Stimulated activated CD4-positive, alpha-beta T cell treated with anti-CD3 and anti-CD28 coated beads, Interleukin-1b, Interleukin-23, amount 100 ng/mL, for 1 hour (primary cell): Measurements from ENCODE around the gene CACNB4.
"Not testable (repeated sequence)": the region's sequence is repeated elsewhere in the genome, so short reads cannot be mapped to it uniquely, and the experiment has no call there.

Experiments used
- DNase-seq, 2 donors: peaks; one replicate each; pipeline ENCODE4 v3.0.0-alpha.2; 2020; ENCODE audit warnings: low read depth in 2 of 2

Gene CACNB4

DNA sequence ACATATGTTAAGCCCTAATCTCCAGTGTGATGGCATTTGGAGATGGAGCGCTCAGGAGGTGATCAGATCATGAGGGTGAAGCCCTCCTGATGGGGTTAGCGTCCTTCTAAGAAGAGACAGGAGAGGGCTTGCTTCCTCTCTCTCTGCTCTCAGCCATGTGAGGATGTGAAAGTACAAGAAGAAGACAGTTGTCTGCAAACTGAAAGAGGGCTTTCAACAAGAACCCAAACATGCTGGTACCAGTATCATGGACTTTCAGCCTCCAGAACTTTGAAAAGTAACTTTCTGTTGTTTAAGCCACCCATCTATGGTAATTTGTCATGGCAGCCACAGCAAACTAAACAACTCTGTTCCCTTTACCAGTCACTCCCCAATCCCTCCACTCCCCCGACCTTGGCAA, 47.4 kb downstream of the CACNB4 start:
- no peak for DNase-seq

DNA sequence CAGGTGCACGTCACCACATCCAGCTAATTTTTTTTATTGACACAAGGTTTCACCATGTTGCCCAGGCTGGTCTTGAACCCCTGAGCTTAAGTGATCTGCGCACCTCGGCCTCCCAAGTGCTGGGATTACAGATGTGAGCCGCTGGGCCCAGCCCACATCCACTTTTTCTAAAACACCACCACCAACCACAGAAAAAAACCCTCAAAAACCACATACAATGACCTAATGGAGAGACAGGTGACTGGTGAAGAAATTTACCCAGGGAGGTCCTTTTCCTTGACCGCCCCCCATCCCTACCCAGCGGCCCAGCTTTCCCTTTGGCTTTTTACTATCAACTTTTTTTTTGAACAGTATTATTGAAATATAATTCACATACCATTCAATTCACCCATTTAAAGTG, 47.9 kb downstream of the CACNB4 start:
- DNase-seq, result no peak

DNA sequence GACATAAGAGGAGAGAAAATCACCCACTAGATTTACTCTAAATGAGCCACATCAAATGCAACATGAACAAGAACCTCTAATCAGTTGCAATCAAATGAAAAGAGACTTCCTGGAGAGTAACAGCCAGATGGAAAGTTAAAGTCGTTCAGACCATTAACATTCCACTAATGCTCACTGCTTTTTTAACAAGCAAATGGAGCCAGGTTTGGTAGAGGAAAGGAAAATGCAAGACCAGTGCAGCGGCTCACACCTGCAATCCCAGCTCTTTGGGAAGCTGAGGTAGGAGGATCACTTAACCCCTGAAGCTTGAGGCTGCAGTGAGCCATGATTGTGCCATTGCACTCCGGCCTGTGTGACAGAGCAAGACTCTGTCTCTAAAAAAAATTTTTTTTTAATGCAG, 48.5 kb downstream of the CACNB4 start:
- DNase-seq, result no peak

DNA sequence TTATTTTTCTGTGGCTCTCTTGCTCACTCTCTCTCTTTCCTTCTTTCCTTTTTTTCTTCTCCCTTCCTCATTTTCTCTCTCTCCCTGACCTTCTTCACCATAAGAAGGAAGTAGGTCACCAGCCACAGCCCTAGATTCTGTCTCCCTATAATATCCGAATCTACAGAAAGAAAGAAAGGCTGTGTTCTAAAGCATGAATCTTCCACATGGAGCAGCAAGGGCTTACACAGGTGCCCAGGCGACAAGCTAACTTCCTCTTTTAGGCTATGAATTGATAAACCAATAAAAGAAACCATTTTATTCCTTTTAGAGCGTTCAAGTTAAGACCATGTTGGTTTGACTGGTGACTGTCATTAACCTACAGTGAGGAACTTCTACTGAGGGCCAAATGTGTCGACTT, 49.3 kb downstream of the CACNB4 start:
- no peak for DNase-seq

DNA sequence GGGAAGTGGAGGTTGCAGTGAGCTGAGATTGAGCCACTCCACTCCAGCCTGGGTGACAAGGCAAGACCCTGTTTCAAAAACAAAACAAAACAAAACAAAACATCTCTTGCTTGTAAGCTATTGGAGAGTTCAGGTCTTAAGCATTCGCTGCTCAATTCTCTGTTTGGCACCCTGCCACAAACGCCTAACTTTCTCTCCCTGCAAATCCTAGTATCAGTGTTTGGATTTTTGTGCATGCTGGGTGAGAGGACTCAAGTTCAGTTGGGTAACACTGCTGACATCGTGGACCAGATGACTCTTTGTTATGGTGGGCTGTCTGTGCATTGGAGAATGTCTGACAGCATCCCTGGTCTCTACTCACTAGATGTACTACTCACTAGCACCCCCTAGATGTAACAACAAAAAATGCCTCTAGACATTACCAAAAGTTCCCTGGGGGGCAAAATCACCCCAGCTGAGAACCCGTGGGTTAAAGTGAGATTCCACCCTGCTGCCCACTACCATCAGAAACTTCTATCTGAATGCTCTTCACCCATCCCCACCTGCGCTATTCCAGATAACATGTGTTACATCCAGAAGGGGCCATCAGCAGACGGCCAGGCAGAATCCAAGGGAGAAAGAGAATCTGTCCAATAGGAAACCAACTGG, 50.9 kb downstream of the CACNB4 start:
- no peak for DNase-seq

DNA sequence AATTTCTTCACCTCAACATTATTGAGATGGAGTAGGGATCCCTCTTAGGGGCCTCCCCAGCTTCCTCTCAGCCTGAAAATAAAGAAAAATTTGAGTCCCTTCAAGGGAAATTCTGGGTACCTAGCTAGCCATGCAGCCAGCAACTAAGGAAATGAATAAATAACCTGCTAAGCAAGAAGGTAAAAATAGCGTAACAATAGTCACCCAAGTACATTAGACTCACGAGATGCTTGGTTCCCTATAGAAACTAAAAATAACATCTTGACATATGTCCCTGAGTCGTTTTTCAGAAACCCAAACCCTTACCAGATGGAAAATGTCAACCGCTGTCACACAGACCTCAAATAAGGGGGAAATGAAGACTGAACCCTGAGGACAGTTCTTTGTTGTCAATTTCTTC, 51.9 kb downstream of the CACNB4 start:
- DNase-seq, result no peak

DNA sequence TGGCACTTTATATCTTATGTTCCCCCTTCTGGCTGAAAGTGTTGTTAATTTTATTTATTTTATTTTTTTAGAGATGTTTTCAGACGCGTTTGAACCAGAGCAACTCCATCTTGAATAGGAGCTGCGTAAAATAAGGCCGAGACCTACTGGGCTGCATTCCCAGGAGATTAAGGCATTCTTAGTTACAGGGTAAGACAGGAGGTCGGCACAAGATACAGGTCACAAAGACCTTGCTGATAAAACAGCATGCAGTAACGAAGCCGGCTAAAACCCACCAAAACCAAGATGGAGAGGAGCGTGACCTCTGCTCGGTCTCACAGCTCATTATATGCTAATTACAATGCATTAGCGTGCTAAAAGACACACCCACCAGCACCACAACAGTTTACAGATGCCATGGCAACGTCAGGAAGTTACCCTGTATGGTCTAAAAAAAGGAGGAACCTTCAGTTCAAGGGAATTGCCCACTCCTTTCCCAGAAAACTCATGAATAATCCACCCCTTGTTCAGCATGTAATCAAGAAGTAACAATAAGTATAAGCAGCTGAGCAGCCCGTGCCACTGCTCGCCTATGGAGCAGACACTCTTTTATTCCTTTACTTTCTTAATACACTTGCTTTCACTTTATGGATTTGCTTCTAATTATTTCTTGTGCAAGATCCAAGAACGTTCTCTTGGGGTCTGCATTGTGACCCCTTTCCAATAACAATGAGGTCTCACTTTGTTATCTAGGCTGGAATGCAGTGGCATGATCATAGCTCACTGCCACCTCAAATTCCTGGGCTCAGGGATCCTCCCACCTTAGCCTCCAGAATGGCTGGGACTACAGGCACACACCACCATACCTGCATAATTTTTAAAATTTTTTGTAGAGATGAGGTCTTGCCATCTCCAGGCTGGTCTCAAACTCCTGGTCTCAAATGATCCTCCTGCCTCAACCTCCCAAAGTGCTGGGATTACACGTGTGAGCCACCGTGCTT, 55.9 kb downstream of the CACNB4 start:
- no peak for DNase-seq

DNA sequence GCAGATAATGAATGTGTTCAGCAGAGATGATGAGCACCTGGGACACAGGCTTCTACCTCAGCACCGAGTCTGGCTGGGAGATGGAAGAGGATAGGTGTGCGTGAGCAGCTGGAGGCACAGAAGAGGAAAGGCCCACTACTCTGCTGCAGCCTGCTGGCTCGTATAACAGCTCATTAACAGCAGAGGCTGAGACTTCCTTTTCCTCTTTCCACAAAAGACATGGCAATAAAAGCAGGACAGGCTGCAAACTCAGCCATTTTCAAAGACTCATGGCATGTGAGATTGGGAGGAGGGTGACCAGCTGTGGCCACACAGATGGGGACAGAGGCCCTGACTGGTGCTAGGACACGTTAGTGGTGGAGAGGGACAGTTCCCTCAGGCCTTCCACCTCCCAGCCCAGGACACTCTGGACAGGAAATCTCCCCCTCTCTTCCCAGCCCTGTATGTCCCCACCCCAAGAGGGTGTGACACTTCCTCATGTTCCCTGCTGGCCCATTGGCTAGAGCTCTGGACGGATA, 60.3 kb downstream of the CACNB4 start:
- no peak for DNase-seq

DNA sequence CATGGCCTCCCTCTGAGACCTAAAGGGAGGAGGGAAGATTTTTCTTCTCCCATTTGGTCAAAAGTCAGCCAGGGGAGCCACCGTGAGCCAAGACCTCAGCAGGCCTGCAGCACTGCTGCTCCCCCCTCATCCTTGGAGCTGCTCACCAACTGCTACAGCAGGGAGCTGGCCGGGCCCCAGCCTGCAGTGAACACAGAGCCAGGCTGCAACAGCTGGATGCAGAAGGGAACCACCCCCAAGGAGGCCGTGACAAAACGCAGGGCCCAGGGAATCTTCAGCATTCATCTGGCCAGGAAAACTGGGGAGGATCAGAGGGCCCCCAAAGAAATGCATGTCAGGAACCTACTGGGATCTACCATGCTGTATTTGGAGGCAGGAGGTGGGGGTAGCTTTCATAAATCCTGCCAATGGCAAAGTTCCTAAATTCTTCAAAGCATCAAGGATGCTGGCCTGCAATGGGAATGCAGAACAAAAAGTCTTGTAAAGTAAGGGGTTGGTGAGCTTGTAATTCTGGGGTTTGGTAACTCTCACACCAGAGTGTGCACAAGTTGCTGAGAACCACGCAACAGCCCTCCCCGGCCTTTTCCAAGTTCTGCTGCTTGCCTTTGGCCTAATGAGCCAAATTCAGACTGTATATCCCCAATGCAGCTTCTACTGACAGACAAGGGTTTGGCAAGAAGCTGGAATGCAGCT, 61.0 kb downstream of the CACNB4 start:
- no peak for DNase-seq

DNA sequence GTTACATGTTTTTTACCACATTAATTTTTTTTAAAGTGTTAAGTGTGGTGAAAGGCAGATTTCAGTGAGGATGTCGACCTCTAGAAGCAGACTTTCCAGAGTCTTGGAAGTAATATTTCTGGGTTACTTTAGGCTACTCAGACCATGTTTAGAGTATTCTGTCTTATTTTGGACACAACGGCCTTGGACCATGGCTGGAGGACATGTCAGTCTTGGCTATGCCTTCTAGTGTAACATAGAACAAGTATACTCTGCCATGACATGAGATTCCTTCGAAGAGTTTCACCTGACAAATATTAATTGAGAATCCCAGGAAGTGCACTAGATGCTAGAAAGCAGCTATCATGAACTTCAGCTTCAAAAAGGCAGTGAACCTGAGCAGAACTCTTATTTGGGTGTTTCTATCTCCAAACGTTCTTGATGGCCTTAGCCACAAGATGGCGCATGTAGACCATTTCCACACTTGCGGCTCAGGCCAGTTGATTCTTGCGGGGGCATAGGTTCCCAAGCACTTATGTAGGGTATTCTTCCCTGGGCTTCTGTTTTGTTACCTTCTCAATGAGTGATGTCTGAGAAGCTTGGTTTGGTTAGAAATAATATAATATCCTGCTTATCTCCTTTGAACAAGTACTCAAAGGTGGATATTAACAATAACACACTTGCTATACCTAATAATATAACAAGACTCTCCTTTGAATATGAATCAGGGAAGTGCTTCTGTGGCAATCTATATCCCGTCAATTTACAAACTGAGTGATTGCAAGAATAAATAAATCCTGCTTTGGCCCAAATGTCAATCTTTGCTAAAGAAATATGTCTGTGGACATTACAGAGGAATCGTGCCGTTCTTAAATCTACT, 62.0 kb downstream of the CACNB4 start:
- peak in 1 of 2 donors; percentile 30 for DNase-seq

DNA sequence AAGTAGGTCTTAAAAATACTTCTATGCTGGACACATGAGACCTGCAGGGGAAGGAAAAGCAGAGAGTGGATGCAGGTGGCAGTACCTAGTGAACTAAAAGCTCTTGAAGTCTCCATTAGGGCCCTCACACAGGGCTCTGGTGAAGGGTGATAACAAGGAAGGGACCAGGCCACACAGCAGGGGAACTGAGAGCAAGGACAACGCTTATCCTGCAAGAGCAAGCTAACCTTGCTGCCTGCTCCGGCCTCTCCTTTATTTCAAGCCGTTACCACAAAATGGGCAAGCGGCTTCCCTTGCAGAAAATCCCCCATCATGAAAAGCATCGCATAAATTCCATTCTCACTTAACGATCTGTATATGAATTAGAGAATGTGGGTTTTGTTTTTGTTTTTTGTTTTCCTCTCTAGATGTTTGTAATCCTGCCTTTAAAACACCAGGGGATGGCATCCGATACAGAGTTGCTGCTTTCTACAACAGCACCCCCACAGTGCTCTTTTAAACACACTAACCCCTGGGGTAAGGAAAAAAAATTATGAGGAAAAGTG, 64.5 kb downstream of the CACNB4 start:
- no peak for DNase-seq

DNA sequence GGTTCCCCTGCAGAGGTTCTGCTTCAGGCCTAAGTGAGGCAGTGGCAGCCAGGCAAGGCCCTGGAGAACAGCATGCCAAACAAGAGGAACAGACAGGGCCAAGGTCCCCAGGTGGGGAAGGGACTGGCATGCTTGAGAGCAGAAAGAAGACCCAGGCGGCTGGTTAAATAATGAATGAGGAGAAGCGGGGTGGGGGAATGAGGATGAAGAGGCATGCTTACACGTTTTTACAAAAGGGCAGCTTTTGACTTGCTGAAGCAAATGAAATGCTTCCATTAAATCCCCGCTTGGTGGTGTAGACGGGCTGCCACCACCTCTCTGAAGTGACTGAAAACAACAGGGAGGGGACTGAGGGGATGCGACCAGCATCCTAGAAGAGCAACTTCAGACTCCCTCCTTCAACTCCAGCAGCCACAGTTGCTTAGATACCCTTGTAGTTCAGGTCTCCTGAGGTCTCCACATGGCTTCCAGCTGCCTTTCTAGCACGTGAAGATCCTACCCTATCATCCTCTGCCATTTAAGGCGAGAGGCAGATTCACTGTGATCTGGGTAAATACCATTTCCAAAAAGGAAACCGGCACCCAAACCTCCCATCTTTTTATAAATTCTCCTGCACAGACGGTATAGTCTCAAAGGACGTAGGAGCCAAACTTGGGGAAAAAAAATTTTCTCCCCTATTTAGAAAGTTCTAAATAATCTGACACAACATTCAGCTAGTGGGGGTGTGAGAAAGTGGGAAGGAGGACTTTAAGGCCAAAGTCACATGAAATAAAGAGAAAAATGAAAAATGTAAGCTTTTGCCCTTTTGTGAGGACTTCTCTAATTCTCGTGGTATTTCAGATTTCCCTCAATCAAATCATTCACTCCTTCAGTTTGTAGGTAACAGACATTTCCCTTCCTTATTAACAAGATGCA, 65.6 kb downstream of the CACNB4 start:
- DNase-seq, result no peak

DNA sequence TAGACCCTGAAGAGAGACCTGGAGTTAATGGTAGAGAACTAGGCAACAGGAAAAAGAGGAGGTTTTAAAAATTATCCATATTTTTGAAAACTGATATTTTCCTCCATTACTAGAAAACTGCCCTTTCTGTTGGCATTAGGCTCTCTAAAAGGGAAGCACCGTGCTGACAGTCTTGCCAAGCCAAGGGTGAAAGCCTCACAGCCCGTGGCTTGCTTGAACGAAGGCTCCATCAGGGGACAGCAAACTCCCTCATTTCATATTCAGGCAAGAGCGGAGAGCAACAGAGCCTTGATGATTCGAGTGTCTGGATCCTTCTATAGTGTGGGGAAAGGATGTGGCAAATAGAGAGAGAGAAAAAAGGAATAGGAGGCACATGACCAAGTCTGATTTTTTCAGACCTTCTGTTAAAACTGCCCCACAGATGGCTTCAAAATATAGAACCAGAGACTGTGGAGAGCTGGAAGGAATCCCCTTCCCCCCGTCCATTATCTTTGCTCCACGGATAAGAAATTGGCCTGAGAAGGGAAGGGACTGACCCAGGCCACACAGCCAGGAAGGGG, 67.0 kb downstream of the CACNB4 start:
- DNase-seq, result no peak

DNA sequence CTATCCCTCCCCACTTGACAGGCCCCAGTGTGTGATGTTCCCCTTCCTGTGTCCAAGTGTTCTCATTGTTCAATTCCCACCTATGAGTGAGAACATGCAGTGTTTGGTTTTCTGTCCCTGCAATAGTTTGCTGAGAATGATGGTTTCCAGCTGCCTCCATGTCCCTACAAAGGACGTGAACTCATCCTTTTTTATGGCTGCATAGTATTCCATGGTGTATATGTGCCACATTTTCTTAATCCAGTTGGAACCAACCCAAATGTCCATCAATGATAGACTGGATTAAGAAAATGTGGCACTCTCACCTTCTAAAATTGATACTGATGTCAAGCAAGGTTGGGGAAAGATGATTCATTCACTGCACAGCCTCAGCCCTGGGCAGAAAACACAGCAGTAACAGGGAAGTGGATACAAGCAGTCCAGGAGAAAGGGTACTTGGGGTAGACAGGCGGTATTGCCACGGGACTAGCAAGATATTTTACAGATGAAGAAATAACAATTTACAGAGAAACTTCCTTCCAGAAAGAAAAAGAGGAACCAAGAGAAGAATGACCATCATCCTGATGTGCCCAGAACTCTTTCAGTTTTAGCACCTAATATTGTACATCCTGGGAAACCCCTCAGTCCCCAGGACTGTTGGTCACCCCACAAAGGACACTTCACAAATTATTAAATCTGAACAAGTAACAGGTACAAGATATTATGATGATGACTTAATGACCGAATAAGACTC, 68.1 kb downstream of the CACNB4 start:
- DNase-seq, result not testable (repeated sequence)

DNA sequence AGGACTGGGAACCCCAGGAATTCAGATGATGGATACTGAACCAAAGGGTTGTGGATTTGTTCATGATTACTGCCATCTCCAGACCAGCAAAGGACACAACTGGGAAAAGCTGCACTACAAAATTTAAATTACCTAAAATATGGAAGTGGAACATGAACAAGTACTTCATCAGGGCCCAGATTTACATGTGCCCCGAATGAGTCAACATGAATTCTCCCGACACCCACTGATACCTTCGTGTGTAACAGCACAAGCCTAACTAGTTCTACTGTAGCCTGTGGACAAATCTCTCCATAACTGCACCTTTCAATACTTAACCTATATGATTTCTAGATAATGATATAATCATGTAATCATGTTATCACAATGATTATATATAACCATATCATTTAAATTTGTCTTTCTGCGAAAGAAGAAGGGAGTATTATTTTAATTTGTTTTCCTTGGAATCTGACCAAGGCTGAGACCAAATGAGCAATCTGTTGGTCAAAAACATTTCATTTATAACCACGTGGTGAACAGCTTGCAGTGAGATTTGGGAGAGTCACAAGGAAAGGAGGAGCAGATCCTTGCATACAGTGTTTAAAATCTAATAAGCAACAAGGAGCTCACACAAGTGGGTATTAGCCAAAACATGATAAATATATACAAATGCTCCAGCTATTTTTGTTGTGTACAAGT, 70.5 kb downstream of the CACNB4 start:
- DNase-seq, result no peak

DNA sequence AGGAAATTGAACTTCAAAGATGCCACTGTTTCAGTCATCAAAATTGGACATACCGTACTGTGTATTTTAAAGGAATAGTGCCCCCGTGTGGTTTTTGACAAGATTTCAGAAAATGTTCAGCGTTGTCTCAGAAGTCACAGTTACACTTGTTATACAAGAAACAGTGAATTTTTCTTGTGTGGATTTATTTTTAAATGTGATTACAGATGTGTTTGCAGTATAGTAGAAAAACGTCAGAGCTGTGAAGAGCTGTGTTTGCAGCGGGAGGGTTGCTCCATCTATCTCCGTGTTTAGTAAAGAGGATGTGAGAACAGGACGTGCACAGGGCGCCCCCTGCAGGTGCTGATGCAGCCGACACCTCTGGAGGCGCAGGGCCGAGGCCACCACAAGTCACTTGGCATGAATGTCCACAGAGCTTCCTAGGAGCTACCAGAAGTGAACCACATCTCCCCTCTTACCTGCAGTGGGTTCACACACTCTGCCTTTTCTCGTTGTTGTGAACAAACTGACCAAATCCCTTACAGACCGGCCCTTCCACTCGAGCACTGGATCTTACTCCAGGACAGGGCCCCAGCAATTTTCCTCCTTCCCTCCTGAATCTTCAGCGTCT, 73.1 kb downstream of the CACNB4 start:
- peak; percentile 47 to 65 for DNase-seq

DNA sequence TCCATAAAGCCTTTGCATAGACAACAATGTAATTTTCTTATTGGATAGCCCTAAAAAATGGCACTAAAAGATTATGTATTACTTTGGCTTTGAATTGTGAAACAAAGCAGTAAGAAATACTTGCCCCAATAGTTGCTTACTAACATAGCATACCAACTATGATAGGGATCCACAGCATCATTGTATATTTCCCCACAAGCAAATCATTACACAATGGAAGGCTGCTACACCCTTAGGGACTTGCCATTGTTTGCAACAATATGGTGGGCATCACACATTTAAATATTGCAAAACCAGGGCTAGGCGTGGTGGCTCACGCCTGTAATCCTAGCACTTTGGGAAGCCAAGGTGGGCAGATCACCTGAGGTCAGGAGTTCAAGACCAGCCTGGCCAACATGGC, 74.4 kb downstream of the CACNB4 start:
- no peak for DNase-seq

DNA sequence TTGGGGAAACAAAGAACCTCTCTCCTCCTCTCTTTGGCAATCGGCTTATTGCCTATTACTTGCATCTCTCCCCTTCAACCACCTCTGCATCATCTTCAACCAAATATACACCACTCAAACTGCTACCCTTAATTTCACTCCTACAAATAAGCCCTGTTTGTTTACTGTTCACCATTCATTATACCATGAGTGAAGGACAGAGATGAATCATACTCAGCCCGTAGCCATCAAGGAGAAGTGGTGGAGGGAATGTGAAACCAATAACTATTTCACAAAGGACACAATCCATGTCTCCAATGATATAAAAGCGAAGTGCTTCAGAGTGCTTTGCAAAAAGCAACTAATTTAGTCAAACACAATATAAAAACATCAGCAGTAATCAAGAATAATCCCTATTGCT, 76.8 kb downstream of the CACNB4 start:
- DNase-seq, result no peak
